Measurements from ENCODE around the gene CELSR1.

The CELSR1 gene

DNA sequence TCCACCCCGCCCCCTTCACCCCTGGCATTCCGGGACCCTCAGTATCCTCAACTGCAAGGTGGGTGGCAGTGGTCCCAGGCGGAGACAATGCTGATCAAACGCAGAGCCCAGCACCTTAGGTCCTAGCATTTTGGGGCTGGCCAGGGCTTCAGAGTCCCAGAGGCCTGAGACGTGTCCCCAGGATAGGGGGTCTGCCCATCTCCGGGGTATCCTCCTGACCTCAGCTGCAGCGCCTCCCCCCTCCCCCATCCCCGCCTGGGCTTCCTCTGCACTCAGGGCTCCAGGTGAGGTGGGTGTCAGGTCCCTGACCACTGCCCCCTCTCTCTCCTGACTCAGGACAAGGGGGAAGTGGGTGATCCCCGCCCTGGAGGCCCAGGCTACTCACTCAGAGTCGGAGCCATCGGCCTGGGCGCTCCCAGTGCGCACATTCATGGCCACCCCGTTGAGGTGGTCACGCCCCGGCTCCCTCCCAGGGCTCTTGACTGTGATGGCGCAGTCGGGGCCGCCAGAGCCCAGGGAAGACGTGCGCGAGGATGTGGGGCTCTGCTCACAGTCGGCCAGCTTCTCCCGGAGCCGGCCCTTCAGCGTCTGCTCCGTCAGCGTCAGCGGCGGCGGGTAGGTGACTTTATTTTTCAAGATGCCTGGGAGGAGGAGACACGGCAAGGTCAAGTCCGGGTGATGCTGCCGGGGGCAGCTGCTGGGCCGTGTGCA is 173.7 kb downstream of the CELSR1 start:
- peaks cover 64% of the 10 kb centered on the region for H3K36me3 ChIP-seq (ENCODE audit: low read depth)
- H3K9me3 ChIP-seq (ENCODE audit: severe bottlenecking): no peaks in the 10 kb centered on the region
- no peak overlapping the region for H3K27ac ChIP-seq (ENCODE audit: poor library complexity, severe bottlenecking)
- H3K4me1 ChIP-seq (ENCODE audit: insufficient read depth, poor library complexity, severe bottlenecking): no peaks in the 10 kb centered on the region
- no peaks in the 10 kb centered on the region for H3K27me3 ChIP-seq (ENCODE audit: insufficient read depth, poor library complexity, severe bottlenecking)
- H3K4me3 ChIP-seq (ENCODE audit: severe bottlenecking): no peak overlapping the region
- DNase-seq (ENCODE audit: low spot score) (peak; percentile 61), ATAC-seq (ENCODE audit: low read depth) (no peak)
- no peak for TF ChIP-seq CTCF (IDR thresholded peaks at IDR 0.05; ENCODE audit: poor library complexity, severe bottlenecking)

GRCh38 chr22:46362934-46363515 is 174.4 kb downstream of the CELSR1 start:
- DNase-seq (ENCODE audit: low spot score) (no peak), ATAC-seq (ENCODE audit: low read depth) (no peak)
- Histone ChIP-seq H3K27ac (ENCODE audit: poor library complexity, severe bottlenecking) (no peak overlapping the region), H3K4me3 (ENCODE audit: severe bottlenecking) (no peak overlapping the region), H3K36me3 (ENCODE audit: low read depth) (peaks cover 64% of the 10 kb centered on the region), H3K27me3 (ENCODE audit: insufficient read depth, poor library complexity, severe bottlenecking) (no peaks in the 10 kb centered on the region), H3K9me3 (ENCODE audit: severe bottlenecking) (no peaks in the 10 kb centered on the region), H3K4me1 (ENCODE audit: insufficient read depth, poor library complexity, severe bottlenecking) (no peaks in the 10 kb centered on the region)
- no peak for TF ChIP-seq CTCF (IDR thresholded peaks at IDR 0.05; ENCODE audit: poor library complexity, severe bottlenecking)

DNA sequence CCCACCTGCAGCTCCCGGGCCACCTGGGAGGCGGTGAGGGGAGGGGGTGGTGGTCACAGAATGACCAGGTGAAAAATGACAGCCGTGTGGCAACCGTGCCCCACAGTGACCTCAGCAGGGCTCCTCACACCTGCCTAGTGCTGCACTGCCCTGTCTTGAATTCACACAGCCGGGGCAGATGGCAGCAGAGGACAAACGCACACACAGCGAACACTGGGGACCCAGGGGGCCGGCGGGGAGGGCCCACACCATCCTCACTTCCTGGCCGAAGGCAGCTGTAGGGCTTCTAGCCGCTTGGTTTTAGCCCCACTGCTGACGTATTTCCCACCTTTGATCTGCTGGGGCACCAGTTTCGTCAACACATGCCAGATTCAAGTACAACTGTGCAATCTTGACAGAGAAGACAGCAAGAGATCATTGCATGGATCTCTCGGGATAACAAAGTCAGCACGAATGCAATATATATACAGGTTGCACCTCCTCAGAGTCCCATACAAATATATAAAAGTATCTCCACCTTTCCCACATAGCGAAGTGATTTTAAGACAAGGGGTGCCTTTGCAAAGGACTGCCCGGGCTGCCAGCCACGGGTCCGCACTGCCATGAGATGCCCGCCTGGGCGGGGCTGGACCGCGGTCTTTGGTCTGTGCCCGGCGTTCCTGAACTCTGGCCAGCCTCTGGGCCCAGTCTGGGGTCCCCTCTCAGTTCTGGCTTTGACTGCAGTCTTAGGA is 175.1 kb downstream of the CELSR1 start:
- H3K27me3 ChIP-seq (ENCODE audit: insufficient read depth, poor library complexity, severe bottlenecking): no peaks in the 10 kb centered on the region
- no peak for DNase-seq (ENCODE audit: low spot score)

DNA sequence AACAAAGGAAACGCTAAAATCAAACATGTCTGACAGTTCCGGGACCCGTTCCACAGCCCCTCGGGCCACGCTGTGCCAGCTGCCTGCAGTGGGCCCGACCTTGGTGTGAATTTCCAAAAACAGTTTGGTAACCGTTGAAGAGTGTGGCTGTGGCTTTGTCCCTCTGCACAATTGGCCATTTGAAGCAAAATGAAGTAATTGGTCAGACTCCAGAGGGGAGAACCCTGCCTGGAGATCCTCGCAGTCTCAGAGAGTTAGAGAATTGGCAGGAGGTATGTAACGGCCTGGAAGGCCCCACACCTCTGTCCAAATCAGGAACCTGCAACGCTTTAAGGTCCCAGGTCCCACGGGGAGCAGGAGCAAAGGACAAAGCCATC is 175.6 kb downstream of the CELSR1 start:
- Histone ChIP-seq H3K27ac (ENCODE audit: poor library complexity, severe bottlenecking) (no peak overlapping the region), H3K4me3 (ENCODE audit: severe bottlenecking) (no peak overlapping the region), H3K4me1 (ENCODE audit: insufficient read depth, poor library complexity, severe bottlenecking) (no peaks in the 10 kb centered on the region), H3K9me3 (ENCODE audit: severe bottlenecking) (no peaks in the 10 kb centered on the region), H3K36me3 (ENCODE audit: low read depth) (peaks cover 57% of the 10 kb centered on the region), H3K27me3 (ENCODE audit: insufficient read depth, poor library complexity, severe bottlenecking) (no peaks in the 10 kb centered on the region)
- DNase-seq (ENCODE audit: low spot score) (no peak), ATAC-seq (ENCODE audit: low read depth) (no peak)
- no peak for TF ChIP-seq CTCF (IDR thresholded peaks at IDR 0.05; ENCODE audit: poor library complexity, severe bottlenecking)

More for the DNA sequence above, 175.1 kb downstream of the CELSR1 start:
- Histone ChIP-seq H3K4me3 (ENCODE audit: severe bottlenecking) (no peak overlapping the region), H3K36me3 (ENCODE audit: low read depth) (peaks cover 63% of the 10 kb centered on the region), H3K9me3 (ENCODE audit: severe bottlenecking) (no peaks in the 10 kb centered on the region), H3K27ac (ENCODE audit: poor library complexity, severe bottlenecking) (no peak overlapping the region), H3K4me1 (ENCODE audit: insufficient read depth, poor library complexity, severe bottlenecking) (no peaks in the 10 kb centered on the region)
- TF ChIP-seq CTCF (IDR thresholded peaks at IDR 0.05; ENCODE audit: poor library complexity, severe bottlenecking): no peak
- no peak for ATAC-seq (ENCODE audit: low read depth)

Measured in RWPE2 (cell line).